HepG2 (cell line): Measurements from ENCODE around the gene TMTC3. TPM values are rescaled to one million over a fixed set of nuclear protein-coding genes. Genes with fewer than 3 reads are reported as not detected.

ENCODE experiments used
- AHR ChIP-seq: IDR thresholded peaks from 2 replicates; pipeline ENCODE4 v1.6.1; 2018; ENCODE audit warnings: missing genetic modification reagents, missing compliant biosample characterization
- HHEX ChIP-seq: IDR thresholded peaks from 2 replicates; pipeline ENCODE4 v1.6.1; 2016; ENCODE audit warnings: control low read depth
- HIVEP1 ChIP-seq: sonication (generic); formaldehyde crosslinking; IDR thresholded peaks from 2 replicates; pipeline ENCODE4 v1.4.0; 2020; ENCODE audit warnings: mild to moderate bottlenecking, missing genetic modification reagents
- HNF1B ChIP-seq: sonication (generic); formaldehyde crosslinking; IDR thresholded peaks from 2 replicates; pipeline ENCODE4 v1.5.1; 2020; ENCODE audit warnings: mild to moderate bottlenecking, moderate library complexity, missing genetic modification reagents
- KLF6 ChIP-seq: IDR thresholded peaks from 2 replicates; pipeline ENCODE4 v1.8.0; 2016; ENCODE audit warnings: missing biosample characterization, missing genetic modification reagents
- MIER3 ChIP-seq: IDR thresholded peaks from 2 replicates; pipeline ENCODE4 v1.6.1; 2016; ENCODE audit warnings: missing compliant biosample characterization, borderline replicate concordance
- MTERF4 ChIP-seq: sonication (generic); formaldehyde crosslinking; IDR thresholded peaks from 2 replicates; pipeline ENCODE4 v1.8.0; 2023; ENCODE audit warnings: mild to moderate bottlenecking, missing genetic modification reagents
- MXI1 ChIP-seq: IDR thresholded peaks from 3 replicates; pipeline ENCODE4 v1.6.1; 2012; ENCODE audit warnings: low read depth, low read length, inconsistent platforms, borderline replicate concordance
- MYC ChIP-seq: sonication (generic); formaldehyde crosslinking; IDR thresholded peaks from 2 replicates; pipeline ENCODE4 v1.9.0; 2021; ENCODE audit warnings: missing genetic modification reagents, borderline replicate concordance
- NFIC ChIP-seq: IDR thresholded peaks from 2 replicates; pipeline ENCODE4 v1.6.1; 2012; ENCODE audit warnings: mild to moderate bottlenecking, low read length, inconsistent platforms
- NR2F2 ChIP-seq: IDR thresholded peaks from 2 replicates; pipeline ENCODE4 v1.6.1; 2012; ENCODE audit warnings: low read depth, inconsistent platforms, borderline replicate concordance
- ONECUT2 ChIP-seq: sonication (generic); formaldehyde crosslinking; IDR thresholded peaks from 2 replicates; pipeline ENCODE4 v1.4.0; 2020; ENCODE audit warnings: missing genetic modification reagents
- RBFOX2 ChIP-seq: fragments of 200-400 bp; formaldehyde crosslinking; IDR thresholded peaks from 2 replicates; pipeline ENCODE4 v1.6.1; 2017; ENCODE audit warnings: low read depth, mild to moderate bottlenecking, low read length
- SAFB2 ChIP-seq: sonication (generic); formaldehyde crosslinking; IDR thresholded peaks from 2 replicates; pipeline ENCODE4 v1.5.1; 2020; ENCODE audit warnings: missing genetic modification reagents, low read depth, mild to moderate bottlenecking, borderline replicate concordance
- SCMH1 ChIP-seq: sonication (generic); formaldehyde crosslinking; IDR thresholded peaks from 2 replicates; pipeline ENCODE4 v1.9.0; 2021; ENCODE audit warnings: missing genetic modification reagents, mild to moderate bottlenecking, borderline replicate concordance
- TRIM24 ChIP-seq: sonication (generic); formaldehyde crosslinking; IDR thresholded peaks from 2 replicates; pipeline ENCODE4 v1.8.0; 2022; ENCODE audit warnings: mild to moderate bottlenecking, missing genetic modification reagents
- ZMAT5 ChIP-seq: sonication (generic); formaldehyde crosslinking; IDR thresholded peaks from 2 replicates; pipeline ENCODE4 v1.5.0; 2020; ENCODE audit warnings: mild to moderate bottlenecking, low read depth, missing genetic modification reagents, borderline replicate concordance
- ZNF136 ChIP-seq: sonication (generic); formaldehyde crosslinking; IDR thresholded peaks from 2 replicates; pipeline ENCODE4 v1.8.1; 2022; ENCODE audit warnings: low read depth, mild to moderate bottlenecking, moderate library complexity, missing genetic modification reagents
- ZNF770 ChIP-seq: sonication (generic); formaldehyde crosslinking; IDR thresholded peaks from 2 replicates; pipeline ENCODE4 v1.5.0; 2020; ENCODE audit warnings: mild to moderate bottlenecking, missing genetic modification reagents
- ZNF792 ChIP-seq: IDR thresholded peaks from 2 replicates; pipeline ENCODE4 v1.6.1; 2016
- polyA plus RNA-seq, 8 experiments: library from polyadenylated mRNA; depleted of rRNA in 3 of 8; stranded (reverse) in 7 of 8; unstranded in 1 of 8; fragments of >200 nt; fragmentation: Illumina TruSeq in 4 of 8; extraction: Trizol in 4 of 8; gene quantifications; 2 replicates each; pipeline versions ENCODE4 v1.2.1 to v1.2.3, GENCODE V29; 2011 to 2016; ENCODE audit warnings: low read depth in 4 of 8, missing spikeins in 1 of 8, mixed read lengths in 1 of 8; ENCODE audit not compliant: insufficient read depth in 1 of 8
- total RNA-seq, 5 experiments: library from RNA; depleted of rRNA; stranded (reverse); fragments of >200 nt; fragmentation: Illumina TruSeq; extraction: Trizol; gene quantifications; 2 replicates each; pipeline ENCODE4 v1.2.3, GENCODE V29; 2016; ENCODE audit warnings: low read depth in 1 of 5
- TF ChIP-seq, protein P1 (sequence below): sonication (generic); formaldehyde crosslinking; IDR thresholded peaks from 2 replicates; pipeline ENCODE4 v1.8.1; 2022; ENCODE audit warnings: mild to moderate bottlenecking, missing genetic modification reagents
- TF ChIP-seq, protein P2 (sequence below): sonication (generic); formaldehyde crosslinking; IDR thresholded peaks from 2 replicates; pipeline ENCODE4 v1.8.0; 2022; ENCODE audit warnings: mild to moderate bottlenecking, missing genetic modification reagents, moderate library complexity

Gene TMTC3
- total and polyA plus RNA-seq, 2 of the 13 experiments (the other 11 are each of a cell fraction or from before 2014, with no cell fraction given) = 6.3 to 22.5 TPM

DNA sequence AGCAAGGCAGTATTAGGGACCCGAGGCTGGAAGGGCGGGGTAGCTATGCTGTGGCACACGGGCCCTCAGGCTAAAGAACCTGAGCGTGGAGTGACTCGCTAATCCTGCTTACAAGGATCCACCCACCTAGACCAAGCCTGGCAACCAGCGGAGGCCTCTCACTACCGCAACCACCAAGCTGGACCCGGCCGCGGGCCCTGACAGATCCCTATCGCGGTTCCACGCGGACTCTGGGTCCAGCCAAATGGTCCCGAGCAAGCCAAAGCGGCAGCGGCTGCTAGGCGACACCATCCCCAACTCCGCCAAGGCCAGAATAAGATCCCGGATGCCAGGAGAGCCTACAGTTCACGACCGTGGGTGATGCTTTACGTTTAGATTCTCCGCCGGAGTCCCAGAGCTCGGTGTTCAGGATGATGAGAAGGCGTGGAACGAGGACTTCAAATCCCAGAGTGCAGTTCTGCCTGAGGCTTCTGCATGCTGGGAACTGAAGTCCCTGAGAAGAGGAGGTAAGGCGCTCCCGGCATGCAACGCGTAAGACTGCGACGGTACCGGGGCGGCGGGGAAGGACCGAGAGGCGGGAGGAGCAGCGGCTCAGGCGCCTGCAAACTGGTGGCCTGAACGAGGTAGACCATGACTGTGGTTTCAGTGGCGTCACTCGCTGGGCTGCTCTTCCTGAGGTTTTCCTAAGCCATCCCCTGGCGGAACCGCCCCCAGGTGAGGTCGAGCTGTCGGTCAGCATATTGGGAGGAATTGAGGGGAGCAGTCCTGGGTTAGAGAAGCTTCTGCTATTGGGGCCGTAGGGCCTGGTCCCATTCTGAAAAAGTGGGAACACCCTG is at the start of gene TMTC3, which contains the start of gene CEP290 (continued):
- TF ChIP-seq MYC (CRISPR knock-in tag) (peak; percentile 62; the same call in 1 of the 2 replicates), MIER3 (CRISPR knock-in tag) (peak; percentile 86), ZNF136 (CRISPR knock-in tag) (no peak), SAFB2 (CRISPR knock-in tag) (no peak; the same call in 1 of the 2 replicates), KLF6 (CRISPR knock-in tag) (peak; percentile 63; the same call in 1 of the 2 replicates), HIVEP1 (CRISPR knock-in tag) (peak; percentile 72; the same call in 1 of the 2 replicates), ZMAT5 (CRISPR knock-in tag) (no peak), NFIC (no peak), AHR (CRISPR knock-in tag) (peak; percentile 45; the same call in 1 of the 2 replicates), MTERF4 (no peak; the same call in 1 of the 2 replicates), ZNF770 (CRISPR knock-in tag) (no peak), RBFOX2 (peak; percentile 65), HNF1B (peak; percentile 70), HHEX (CRISPR knock-in tag) (peak; percentile 41; the same call in 1 of the 2 replicates), NR2F2 (0 out of 2 replicates have a peak, but pooled peaks have one; percentile 35), TRIM24 (CRISPR knock-in tag) (no peak), SCMH1 (CRISPR knock-in tag) (no peak), ONECUT2 (no peak), ZNF792 (CRISPR knock-in tag) (peak; percentile 94), MXI1 (peak; percentile 85; the same call in 1 of the 3 replicates)
- TF ChIP-seq, protein P1, sequence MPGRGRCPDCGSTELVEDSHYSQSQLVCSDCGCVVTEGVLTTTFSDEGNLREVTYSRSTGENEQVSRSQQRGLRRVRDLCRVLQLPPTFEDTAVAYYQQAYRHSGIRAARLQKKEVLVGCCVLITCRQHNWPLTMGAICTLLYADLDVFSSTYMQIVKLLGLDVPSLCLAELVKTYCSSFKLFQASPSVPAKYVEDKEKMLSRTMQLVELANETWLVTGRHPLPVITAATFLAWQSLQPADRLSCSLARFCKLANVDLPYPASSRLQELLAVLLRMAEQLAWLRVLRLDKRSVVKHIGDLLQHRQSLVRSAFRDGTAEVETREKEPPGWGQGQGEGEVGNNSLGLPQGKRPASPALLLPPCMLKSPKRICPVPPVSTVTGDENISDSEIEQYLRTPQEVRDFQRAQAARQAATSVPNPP (CRISPR knock-in tag) = 0 out of 2 replicates have a peak, but pooled peaks have one; percentile 49
- TF ChIP-seq, protein P2, sequence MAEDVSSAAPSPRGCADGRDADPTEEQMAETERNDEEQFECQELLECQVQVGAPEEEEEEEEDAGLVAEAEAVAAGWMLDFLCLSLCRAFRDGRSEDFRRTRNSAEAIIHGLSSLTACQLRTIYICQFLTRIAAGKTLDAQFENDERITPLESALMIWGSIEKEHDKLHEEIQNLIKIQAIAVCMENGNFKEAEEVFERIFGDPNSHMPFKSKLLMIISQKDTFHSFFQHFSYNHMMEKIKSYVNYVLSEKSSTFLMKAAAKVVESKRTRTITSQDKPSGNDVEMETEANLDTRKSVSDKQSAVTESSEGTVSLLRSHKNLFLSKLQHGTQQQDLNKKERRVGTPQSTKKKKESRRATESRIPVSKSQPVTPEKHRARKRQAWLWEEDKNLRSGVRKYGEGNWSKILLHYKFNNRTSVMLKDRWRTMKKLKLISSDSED = no peak
